ENCODE measurements around the gene SETDB1. TPM values are rescaled to one million over a fixed set of nuclear protein-coding genes. Genes with fewer than 3 reads are reported as not detected.
"Not testable (repeated sequence)": the region's sequence is repeated elsewhere in the genome, so short reads cannot be mapped to it uniquely, and the experiment has no call there.

Gene SETDB1
- 21.1 and 28.6 TPM in 2 replicates for total RNA-seq

DNA sequence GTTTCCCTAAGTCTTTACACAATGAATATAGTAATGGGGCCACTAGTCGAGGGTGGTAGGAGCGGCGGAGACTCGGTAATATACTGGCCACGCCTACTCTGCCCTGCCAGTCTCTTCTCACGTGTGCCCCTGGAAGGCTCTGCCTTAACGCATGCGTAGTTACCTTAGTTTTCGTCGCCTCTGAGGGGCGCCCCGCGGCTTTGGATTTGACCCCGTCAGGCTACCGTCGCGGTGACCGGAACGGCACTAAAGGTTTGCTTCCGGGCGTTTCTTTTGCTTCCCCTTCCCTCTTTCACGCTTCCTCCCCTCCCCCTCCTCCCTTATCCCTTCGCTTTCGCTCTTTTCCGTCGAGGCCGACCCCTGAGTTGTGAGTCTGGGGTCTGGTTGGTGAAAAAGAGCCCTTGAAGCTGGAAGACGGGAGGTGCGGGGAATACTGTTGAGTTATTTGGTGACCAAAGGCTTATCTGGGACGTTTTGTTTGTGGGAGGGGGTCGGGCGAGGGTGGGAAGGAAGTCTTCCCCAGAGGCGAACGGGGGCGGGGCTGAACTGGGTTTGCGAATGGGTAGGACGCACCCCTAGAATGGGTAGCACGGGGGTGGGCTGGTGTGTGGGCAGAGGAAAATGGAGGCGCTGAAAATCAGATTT, at the start of gene SETDB1:
SETDB1 (plus strand) TSS at position 267 of the 645 bp plus-strand sequence. CDS start 1,352 bp downstream, outside the sequence.
- DNase-seq (ENCODE audit: low read depth in 2 of 2) = peak; percentile 96 to 98

DNA sequence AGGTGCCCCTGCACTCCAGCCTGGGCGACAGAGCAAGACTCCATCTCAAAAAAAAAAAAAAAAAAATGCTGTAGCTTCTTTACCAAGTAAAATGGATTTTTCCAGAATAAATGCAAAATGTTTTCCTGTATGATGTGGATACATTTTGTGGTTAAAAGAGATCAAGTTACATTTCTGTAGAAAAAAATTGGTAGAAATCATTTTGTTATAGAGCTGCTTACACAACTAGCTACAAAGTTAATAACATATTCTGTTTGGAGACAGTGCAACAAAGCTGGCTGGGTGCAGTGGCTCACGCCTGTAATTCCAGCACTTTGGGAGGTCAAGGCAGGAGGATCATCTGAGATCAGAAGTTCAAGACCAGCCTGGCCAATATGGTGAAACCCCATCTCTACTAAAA, 47.2 kb upstream of the SETDB1 start:
- not testable (repeated sequence) for DNase-seq (ENCODE audit: low read depth in 2 of 2)

- DNase-seq (ENCODE audit: low read depth in 2 of 2) = no peak
Observed at GRCh38 chr1:150881331-150882070, 44.7 kb upstream of the SETDB1 start.

- DNase-seq (ENCODE audit: low read depth in 2 of 2) = not testable (repeated sequence)
Observed at GRCh38 chr1:150883121-150883520, 43.0 kb upstream of the SETDB1 start.

DNA sequence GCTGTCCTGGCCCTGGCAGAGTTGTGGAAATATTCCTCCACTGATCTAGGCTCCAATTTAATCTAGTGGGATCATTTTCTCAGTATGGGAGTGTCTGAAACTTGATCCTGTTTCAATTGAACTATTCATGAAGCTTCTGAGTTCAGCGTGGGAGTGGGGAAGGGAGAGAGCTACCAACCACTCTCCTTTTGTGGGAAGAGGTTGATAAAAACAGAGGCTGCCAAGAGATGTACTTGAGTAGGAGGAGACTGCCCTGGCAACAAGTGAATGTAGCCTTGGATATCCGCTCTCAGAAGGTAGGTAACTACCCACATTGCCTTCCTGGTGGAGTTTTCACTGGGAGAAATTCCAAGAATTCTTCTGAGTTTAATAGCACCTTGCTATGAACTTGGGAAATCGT, 39.1 kb upstream of the SETDB1 start, which contains the start of gene CTXND2:
CTXND2 (plus strand) TSS at position 119 of the 400 bp plus-strand sequence. CDS start 25,179 bp downstream, outside the sequence.
- DNase-seq (ENCODE audit: low read depth in 2 of 2) = no peak

DNA sequence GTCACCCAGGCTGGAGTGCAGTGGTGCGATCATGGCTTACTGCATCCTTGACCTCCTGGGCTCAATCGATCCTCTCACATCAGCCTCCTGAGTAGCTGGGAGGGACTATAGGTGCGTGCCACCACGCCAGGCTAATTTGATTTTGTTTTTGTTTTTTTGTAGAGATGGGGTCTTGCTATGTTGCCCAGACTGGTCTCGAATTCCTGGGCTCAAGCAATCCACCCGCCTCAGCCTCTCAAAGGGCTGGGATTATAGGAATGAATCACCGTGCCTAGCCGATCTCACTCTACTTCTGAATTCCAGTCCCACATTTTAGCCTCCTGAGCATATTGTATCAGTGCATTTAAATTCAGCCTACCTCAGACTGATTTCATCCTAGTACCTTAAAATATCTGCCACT, 37.4 kb upstream of the SETDB1 start:
- DNase-seq (ENCODE audit: low read depth in 2 of 2) = no peak

- no peak for DNase-seq (ENCODE audit: low read depth in 2 of 2)
Observed at GRCh38 chr1:150890033-150890416, 36.1 kb upstream of the SETDB1 start.

- no peak for DNase-seq (ENCODE audit: low read depth in 2 of 2)
Observed at GRCh38 chr1:150893336-150893913, 32.7 kb upstream of the SETDB1 start.

DNA sequence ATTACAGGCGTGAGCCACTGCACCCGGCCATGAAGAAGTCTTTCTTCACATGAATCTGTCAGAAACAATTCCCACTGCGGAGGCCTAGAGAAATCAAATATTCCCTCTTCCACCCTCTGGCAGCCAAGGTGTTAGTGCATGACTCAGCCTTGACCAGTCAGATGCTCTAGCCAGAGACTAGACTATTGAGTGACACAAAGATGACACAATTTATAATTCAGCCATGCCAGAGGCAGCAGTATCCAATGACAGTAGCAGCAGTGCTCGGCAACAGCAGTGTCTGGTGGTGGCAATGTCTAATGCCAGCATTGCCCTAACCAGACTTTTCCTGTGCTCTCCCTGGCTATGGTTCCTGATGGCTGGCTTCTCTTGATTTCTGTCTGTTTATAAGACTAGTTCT, 30.5 kb upstream of the SETDB1 start:
- DNase-seq (ENCODE audit: low read depth in 2 of 2) = no peak

- DNase-seq (ENCODE audit: low read depth in 2 of 2) = not testable (repeated sequence)
Observed at GRCh38 chr1:150899795-150900194, 26.4 kb upstream of the SETDB1 start.

DNA sequence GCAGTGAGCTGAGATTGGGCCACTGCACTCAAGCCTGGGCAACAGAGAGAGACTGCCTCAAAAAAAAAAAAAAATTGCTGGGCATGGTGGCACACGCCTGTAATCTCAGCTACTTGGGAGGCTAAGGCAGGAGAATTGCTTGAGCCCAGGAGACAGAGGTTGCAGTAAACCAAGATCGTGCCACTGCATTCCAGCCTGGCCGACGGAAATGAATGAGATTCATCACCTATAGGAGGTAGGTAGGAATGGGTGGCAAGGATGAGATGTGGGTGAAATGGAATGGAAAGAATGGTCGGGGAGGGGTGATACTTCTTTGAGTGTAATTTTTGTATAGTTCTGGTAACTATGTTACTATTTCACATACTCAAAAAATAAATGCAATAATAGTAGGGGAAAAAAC, 23.8 kb upstream of the SETDB1 start:
- DNase-seq (ENCODE audit: low read depth in 2 of 2) = no peak

- no peak for DNase-seq (ENCODE audit: low read depth in 2 of 2)
Observed at GRCh38 chr1:150902751-150903150, 23.4 kb upstream of the SETDB1 start.

GRCh38 chr1:150905301-150905700, 20.9 kb upstream of the SETDB1 start:
- no peak for DNase-seq (ENCODE audit: low read depth in 2 of 2)

DNA sequence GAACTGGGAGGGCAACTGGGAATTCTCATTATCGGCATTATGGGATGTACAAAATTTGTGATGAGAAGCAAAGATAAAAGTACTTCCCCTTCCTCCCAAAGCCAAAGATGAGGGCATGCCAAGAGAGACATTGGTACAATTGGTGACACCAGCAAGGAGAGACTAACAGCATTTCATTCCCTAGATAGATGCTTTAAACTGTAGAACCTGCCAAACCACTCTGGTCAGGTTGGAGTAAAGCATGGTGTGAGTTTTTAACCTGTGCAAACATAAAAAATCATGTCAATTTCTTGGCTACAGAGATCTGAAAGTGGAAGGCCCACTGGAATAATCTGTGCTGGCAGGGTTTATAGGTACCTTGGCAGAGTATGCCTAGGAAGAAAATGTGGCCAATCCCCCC, 19.8 kb upstream of the SETDB1 start:
- no peak for DNase-seq (ENCODE audit: low read depth in 2 of 2)

- DNase-seq (ENCODE audit: low read depth in 2 of 2) = no peak
Observed at GRCh38 chr1:150906813-150907212, 19.4 kb upstream of the SETDB1 start.

GRCh38 chr1:150909585-150910180, 16.5 kb upstream of the SETDB1 start:
- no peak for DNase-seq (ENCODE audit: low read depth in 2 of 2)

DNA sequence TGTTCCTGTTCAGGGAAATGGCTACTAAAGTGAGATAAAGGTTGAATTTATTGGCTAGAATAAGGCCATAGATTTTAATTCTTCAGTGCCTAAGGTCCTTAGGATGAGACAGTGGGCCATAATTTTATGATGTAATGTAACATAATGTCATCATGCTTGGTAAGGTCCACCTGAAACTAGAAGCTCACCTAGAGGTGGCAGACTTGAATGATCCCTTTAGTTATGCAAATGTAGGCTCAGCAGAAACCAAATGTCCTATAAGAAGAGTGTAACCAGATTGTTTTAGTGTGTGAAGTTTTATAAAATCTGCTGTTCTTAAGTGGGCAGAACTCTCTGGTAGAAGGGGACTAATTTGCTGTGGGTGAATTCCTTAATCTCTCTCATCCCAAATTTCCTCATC, 13.5 kb upstream of the SETDB1 start:
- DNase-seq (ENCODE audit: low read depth in 2 of 2) = no peak

DNA sequence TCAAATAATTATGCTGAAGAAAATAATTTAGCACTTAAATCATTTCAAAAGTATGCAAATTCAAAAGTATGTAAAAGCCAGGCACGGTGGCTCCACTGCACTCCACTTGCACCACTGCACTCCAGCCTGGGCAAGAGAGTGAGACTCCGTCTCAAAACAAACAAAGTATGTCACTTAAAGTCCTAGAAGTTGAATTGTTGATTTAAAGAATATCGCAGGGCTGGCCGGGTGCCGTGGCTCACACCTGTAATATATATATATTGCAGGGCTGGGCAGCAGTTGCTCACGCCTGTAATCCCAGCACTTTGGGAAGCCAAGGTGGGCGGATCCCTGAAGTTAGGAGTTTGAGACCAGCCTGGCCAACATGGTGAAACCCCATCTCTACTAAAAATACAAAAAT, 8.8 kb upstream of the SETDB1 start:
- DNase-seq (ENCODE audit: low read depth in 2 of 2) = no peak

DNA sequence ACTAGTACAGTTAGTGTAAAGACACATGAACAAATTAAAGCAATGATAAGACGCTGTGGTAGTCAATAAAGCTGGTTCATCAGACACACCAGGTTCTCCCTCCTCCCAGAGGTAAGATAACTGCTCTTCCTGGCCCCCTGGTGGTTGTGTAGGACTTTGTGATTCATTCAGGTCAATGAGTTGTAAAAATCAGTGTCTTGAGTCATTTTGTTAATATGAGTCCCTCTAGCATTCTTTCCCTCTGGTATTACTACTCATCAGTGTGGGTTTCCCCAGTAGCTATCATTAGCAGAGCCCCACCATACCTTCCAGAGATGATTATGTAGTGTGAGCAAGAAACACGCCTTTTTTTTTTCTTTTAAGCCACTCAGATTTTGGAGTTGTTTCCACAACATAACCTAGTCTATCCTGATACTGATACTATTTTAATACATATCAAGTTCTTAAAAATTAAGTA, 3.6 kb upstream of the SETDB1 start:
- DNase-seq (ENCODE audit: low read depth in 2 of 2) = peak; percentile 70 to 80

DNA sequence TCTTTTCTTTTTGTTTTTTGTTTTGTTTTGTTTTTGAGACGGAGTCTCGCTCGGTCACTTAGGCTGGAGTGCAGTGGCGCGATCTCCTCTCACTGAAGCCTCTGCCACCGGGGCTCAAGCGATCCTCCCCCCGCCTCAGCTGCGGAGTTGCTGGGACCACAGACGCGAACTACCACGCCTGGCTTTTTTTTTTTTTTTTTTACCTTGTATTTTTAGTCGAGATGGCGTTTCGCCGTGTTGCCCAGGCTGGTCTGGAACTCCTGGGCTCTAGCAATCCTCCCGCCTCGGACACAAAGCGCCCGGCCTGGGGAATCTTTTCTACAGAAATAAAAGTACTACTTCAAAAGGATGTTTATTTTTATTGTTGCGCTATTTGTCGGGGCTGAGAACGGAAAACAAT, 1.1 kb upstream of the SETDB1 start:
- DNase-seq (ENCODE audit: low read depth in 2 of 2) = no peak

DNA sequence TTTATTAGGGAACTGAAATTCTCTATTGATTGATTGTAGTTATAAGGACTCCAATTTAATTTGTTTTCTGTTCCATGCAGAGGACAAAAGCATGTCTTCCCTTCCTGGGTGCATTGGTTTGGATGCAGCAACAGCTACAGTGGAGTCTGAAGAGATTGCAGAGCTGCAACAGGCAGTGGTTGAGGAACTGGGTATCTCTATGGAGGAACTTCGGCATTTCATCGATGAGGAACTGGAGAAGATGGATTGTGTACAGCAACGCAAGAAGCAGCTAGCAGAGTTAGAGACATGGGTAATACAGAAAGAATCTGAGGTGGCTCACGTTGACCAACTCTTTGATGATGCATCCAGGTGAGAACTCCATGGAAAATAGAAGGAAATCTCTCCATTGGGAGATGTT, 1.5 kb downstream of the SETDB1 start:
- DNase-seq (ENCODE audit: low read depth in 2 of 2) = no peak

DNA sequence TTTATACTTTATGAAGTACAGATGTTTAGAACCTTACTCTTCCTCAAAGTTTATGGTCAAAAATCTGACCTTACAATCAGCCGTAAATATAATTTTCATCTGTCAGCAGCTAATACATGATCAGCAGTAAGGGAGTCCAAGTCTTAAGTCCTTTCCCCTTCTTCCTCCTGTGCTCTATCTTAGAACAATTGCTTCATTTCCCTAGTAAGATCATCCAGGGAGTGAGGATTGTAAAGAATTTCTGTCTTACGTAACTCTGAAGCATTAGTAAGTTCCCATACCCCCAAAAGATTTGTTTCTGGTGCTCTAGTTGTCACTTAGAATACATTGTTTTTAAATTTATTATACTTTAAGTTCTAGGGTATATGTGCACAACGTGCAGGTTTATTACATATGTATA, 2.1 kb downstream of the SETDB1 start:
- no peak for DNase-seq (ENCODE audit: low read depth in 2 of 2)
